BJ (cell line): ENCODE results near the gene TTC9. TPM values are rescaled to one million over a fixed set of nuclear protein-coding genes. Genes with fewer than 3 reads are reported as not detected.

Experiments used
- CTCF ChIA-PET: fragments of 350-600 bp; formaldehyde crosslinking; extraction: SDS; loops from one replicate; lab custom pipeline; 2021; ENCODE audit warnings: antibody characterized with exemption, inconsistent platforms; lab: Yijun Ruan, JAX
- POLR2A ChIA-PET: fragments of 300-600 bp; sonication (Branson Sonifier 250); formaldehyde crosslinking; extraction: SDS; loops from one replicate; lab custom pipeline; 2021; ENCODE audit warnings: antibody characterized with exemption; lab: Charles Lee
- DNase-seq: peaks from one replicate; pipeline ENCODE4 v3.0.0-alpha.2; 2011; ENCODE audit warnings: low read depth
- H3K27me3 ChIP-seq: 2 replicates; pipeline ENCODE4 v1.6.0; 2011; ENCODE audit warnings: low read length; ENCODE audit not compliant: control insufficient read depth, insufficient read depth
- H3K36me3 ChIP-seq: 2 replicates; pipeline ENCODE4 v1.5.1; 2011; ENCODE audit warnings: low read length; ENCODE audit not compliant: control insufficient read depth, insufficient read depth
- H3K4me3 ChIP-seq: 2 replicates; pipeline ENCODE4 v1.5.1; 2011; ENCODE audit warnings: low read depth, mild to moderate bottlenecking, control low read depth, low read length
- polyA plus RNA-seq: library from polyadenylated mRNA; depleted of rRNA; stranded (reverse); fragments of >200 nt; gene quantifications from 2 replicates; pipeline ENCODE4 v1.2.3, GENCODE V29; 2011
- TF ChIP-seq, protein P1 (sequence below): IDR thresholded peaks from 2 replicates; pipeline ENCODE4 v1.5.1; 2011; ENCODE audit warnings: low read depth, mild to moderate bottlenecking, control low read depth, inconsistent platforms, low read length, moderate library complexity; ENCODE audit not compliant: insufficient read depth

Gene TTC9
- polyA plus RNA-seq, 1 experiment: 0.32 TPM

DNA sequence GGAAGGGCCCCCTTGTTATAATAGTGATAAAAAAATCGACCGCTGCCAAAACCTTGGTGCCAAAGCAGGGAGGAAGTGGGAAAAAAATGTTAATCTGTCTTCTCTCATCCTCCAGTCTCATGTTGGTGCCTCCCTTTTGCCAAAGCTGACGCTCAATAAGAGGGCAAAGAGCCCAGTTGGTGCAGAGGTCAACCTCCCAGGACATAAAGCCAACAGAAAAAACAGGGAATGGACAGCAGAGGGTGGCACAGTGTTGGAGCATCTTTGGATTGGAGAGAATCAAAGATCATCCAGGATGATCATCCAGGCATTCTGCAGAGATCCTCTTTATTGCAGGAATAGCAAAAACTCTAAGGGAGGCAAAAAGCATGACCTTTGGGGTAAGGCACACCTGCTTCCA, 9.8 kb upstream of the TTC9 start:
- no peak for DNase-seq
- TF ChIP-seq, protein P1, sequence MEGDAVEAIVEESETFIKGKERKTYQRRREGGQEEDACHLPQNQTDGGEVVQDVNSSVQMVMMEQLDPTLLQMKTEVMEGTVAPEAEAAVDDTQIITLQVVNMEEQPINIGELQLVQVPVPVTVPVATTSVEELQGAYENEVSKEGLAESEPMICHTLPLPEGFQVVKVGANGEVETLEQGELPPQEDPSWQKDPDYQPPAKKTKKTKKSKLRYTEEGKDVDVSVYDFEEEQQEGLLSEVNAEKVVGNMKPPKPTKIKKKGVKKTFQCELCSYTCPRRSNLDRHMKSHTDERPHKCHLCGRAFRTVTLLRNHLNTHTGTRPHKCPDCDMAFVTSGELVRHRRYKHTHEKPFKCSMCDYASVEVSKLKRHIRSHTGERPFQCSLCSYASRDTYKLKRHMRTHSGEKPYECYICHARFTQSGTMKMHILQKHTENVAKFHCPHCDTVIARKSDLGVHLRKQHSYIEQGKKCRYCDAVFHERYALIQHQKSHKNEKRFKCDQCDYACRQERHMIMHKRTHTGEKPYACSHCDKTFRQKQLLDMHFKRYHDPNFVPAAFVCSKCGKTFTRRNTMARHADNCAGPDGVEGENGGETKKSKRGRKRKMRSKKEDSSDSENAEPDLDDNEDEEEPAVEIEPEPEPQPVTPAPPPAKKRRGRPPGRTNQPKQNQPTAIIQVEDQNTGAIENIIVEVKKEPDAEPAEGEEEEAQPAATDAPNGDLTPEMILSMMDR: no peak
- CTCF ChIA-PET: no interaction called here

DNA sequence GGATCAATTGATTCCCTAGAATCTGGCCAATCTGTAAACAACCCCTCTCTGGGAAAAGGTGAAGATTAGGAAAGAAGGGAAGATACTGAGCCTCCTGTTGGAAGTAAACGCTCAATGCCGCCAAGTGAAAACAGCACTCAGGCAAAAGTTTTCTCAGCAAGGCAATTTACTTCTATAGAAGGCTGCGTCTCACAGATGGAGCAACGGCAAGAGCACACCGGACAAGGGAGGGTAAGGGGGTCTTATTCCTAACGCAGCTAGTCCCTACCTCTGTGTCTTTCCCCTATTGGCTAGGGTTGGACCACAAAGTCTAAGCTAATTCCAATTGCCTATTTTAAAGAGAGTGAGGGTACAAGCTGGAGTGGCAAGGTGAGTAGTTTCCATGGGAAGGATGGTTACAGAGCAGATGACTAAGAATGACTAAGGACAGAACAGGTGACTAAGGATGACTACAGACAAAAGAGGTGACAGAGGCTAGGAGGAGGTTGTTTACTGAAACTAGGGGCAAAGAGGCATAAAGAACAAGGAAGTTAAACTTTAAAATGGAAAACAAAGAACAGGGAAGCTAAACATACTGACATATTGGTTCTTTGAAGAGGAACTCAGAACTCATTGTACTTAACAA, 5.6 kb upstream of the TTC9 start:
- no peaks in the 10 kb centered on the region for H3K36me3 ChIP-seq
- H3K27me3 ChIP-seq: peaks cover 19% of the 10 kb centered on the region
- ChIA-PET CTCF (interaction anchor here (0.9 to 2.9 kb wide), 3 partner anchors 11 to 72 kb away, joined by 3 to 10 read pairs (median 3); no protein-coding TSS in a partner anchor), POLR2A (no interaction called here)
- DNase-seq: no peak
- TF ChIP-seq, protein P1: no peak
- H3K4me3 ChIP-seq: no peak overlapping the region

More for the DNA sequence above, 9.8 kb upstream of the TTC9 start:
- Histone ChIP-seq H3K27me3 (peaks cover 13% of the 10 kb centered on the region; the same call in 1 of the 2 replicates), H3K36me3 (no peaks in the 10 kb centered on the region), H3K4me3 (no peak overlapping the region)
- POLR2A ChIA-PET: no interaction called here

DNA sequence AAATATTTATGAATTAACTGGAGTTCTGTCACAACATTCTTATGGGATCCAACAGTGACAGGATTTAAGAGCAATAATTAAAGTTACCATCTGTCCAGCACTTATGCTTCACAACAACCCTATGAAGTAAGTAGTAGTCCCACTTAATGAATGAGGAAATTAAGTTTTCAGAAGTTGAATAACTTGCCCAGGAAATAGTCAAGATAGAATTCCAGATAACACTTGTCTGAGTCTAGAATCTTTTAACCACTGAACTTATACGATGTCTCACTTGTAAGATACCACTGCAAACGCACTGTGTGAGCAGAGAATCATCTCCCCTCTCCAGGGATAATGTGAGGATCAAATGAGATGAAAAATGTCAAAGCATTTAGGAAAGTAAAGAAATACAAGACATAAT, 3.3 kb upstream of the TTC9 start:
- no peaks in the 10 kb centered on the region for H3K36me3 ChIP-seq
- TF ChIP-seq, protein P1: no peak

DNA sequence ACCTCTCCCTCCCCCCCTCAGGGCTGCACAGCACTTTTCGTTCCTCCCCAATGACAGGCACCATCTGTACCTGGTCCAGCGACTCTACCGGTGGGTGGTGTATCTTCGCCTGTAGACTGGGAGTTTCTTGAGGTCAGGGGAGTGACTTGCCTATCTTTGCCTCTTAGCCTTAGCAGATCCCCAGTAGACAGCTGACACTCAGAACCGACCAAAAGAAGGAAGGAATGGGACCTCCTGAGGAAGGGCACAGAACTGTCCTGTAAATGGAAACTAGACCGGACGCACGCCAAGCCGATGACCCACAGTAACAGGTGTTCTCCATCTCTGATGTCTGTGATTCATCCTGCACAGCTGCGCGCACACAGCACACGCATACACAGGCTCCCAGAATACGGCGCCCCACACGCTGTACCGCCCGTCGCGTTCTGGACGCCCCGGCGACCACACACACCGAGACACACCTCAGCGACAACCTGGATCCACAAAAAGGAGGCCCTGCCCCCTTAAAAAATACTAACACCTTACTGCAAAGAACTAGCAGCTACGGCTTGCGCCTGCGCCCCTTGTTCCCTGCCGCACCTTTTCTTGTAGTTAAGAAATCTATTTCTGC, 673 bp upstream of the TTC9 start:
- DNase-seq: no peak
- ChIA-PET CTCF (interaction anchor here (0.6 to 1.6 kb wide), 3 partner anchors 18 to 72 kb away, joined by 3 to 6 read pairs (median 3); no protein-coding TSS in a partner anchor), POLR2A (no interaction called here)

More for the DNA sequence above, 3.3 kb upstream of the TTC9 start:
- no peak for DNase-seq
- no peak overlapping the region for H3K4me3 ChIP-seq
- peaks cover 23% of the 10 kb centered on the region for H3K27me3 ChIP-seq
- CTCF ChIA-PET: no interaction called here
- POLR2A ChIA-PET: no interaction called here

More for the DNA sequence above, 673 bp upstream of the TTC9 start:
- Histone ChIP-seq H3K4me3 (peak overlapping the region; percentile 54), H3K27me3 (peaks cover 29% of the 10 kb centered on the region), H3K36me3 (no peaks in the 10 kb centered on the region)
- TF ChIP-seq, protein P1: no peak
